Measurements from ENCODE around the gene IGSF21. TPM values are rescaled to one million over a fixed set of nuclear protein-coding genes. Genes with fewer than 3 reads are reported as not detected.

IGSF21 gene
- total RNA-seq, 3 donors from 2014 or later: not detected

DNA sequence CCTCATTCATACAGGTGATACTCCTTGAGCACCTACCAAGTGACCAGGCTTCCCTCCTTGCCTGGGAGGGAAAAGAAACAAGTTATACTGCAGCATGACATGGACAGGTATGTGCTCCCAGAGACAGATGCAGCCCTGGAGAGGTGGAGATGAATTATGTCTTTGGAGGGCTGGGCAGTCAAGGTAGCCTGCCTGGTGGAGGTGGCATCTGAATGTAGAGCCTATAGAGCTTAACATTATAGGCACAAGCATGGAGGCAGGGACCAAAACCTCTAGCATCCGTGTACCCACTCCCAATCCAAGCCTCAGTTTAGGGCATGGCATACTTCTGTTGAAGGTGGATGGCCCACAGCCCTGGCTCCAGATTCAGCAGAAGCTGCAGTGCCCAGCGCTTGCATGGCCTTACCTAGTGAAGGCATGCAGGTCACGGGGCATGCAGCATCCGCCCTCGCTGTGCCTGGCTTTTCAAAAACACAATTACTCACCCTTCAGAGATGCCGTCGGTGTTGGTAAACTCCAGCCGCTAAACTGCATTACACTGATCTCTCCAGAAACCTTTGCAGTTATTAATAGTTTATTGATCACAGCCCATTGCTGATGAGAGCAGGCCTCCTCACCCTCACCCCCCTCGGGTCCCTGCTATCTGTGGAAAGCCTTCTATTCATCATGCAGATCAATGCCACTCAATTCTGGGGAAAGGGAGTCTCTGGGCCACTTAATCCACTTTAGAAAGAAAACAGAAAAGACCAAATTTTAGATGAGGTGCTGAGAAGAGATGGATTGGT lies 222.1 kb downstream of the IGSF21 start:
- H3K36me3 Mint-ChIP-seq (ENCODE audit: insufficient read depth): no peaks in the 10 kb centered on the region
- H3K9me3 Mint-ChIP-seq: no peaks in the 10 kb centered on the region
- H3K27me3 Mint-ChIP-seq (ENCODE audit: low read depth): peaks cover 9% of the 10 kb centered on the region
- ATAC-seq (no peak), DNase-seq (no peak)
- H3K4me3 Mint-ChIP-seq: no peak overlapping the region
- no peaks in the 10 kb centered on the region for H3K4me1 Mint-ChIP-seq (ENCODE audit: low read depth)

DNA sequence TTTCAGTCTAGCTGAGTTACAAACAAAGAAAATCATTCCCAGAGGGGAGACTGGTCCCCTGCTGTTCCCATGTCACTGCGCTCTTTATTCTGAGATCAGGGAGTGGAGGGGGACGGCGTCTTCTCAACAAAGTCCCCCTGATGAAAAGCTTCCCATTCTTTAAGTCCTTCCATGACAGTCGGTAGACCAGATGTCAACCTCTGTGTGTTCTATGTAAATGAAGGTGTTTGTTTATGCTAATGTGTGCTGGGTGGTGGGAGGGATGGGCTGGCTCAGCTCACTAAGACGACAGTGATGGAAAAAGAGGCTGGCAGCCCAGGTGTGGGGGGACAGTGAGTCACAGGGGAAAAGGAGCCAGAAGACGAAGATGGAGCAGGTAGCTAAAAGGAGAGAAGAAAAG lies 225.0 kb downstream of the IGSF21 start:
- Mint-ChIP-seq H3K4me3 (no peak overlapping the region), H3K36me3 (ENCODE audit: insufficient read depth) (no peaks in the 10 kb centered on the region), H3K4me1 (ENCODE audit: low read depth) (no peaks in the 10 kb centered on the region), H3K9me3 (no peaks in the 10 kb centered on the region), H3K27me3 (ENCODE audit: low read depth) (peaks cover 9% of the 10 kb centered on the region)
- no peak for ATAC-seq
- no peak for DNase-seq

- H3K9me3 Mint-ChIP-seq: no peaks in the 10 kb centered on the region
- ATAC-seq (no peak), DNase-seq (no peak)
- H3K36me3 Mint-ChIP-seq (ENCODE audit: insufficient read depth): no peaks in the 10 kb centered on the region
- H3K4me3 Mint-ChIP-seq: no peak overlapping the region
- H3K27me3 Mint-ChIP-seq (ENCODE audit: low read depth): peaks cover 9% of the 10 kb centered on the region
- H3K4me1 Mint-ChIP-seq (ENCODE audit: low read depth): no peaks in the 10 kb centered on the region
Observed at GRCh38 chr1:18333220-18333619, 225.6 kb downstream of the IGSF21 start.

- ATAC-seq: no peak
- H3K4me3 Mint-ChIP-seq: no peak overlapping the region
- H3K4me1 Mint-ChIP-seq (ENCODE audit: low read depth): no peaks in the 10 kb centered on the region
- DNase-seq: no peak
- H3K27me3 Mint-ChIP-seq (ENCODE audit: low read depth): peaks cover 5% of the 10 kb centered on the region
- no peaks in the 10 kb centered on the region for H3K36me3 Mint-ChIP-seq (ENCODE audit: insufficient read depth)
- H3K9me3 Mint-ChIP-seq: no peaks in the 10 kb centered on the region
Observed at GRCh38 chr1:18336801-18337200, 229.2 kb downstream of the IGSF21 start.

- H3K9me3 Mint-ChIP-seq: no peaks in the 10 kb centered on the region
- no peaks in the 10 kb centered on the region for H3K36me3 Mint-ChIP-seq (ENCODE audit: insufficient read depth)
- H3K4me1 Mint-ChIP-seq (ENCODE audit: low read depth): no peaks in the 10 kb centered on the region
- ATAC-seq (no peak), DNase-seq (no peak)
- H3K27me3 Mint-ChIP-seq (ENCODE audit: low read depth): peaks cover 1% of the 10 kb centered on the region
- no peak overlapping the region for H3K4me3 Mint-ChIP-seq
Observed at GRCh38 chr1:18337757-18338156, 230.2 kb downstream of the IGSF21 start.

DNA sequence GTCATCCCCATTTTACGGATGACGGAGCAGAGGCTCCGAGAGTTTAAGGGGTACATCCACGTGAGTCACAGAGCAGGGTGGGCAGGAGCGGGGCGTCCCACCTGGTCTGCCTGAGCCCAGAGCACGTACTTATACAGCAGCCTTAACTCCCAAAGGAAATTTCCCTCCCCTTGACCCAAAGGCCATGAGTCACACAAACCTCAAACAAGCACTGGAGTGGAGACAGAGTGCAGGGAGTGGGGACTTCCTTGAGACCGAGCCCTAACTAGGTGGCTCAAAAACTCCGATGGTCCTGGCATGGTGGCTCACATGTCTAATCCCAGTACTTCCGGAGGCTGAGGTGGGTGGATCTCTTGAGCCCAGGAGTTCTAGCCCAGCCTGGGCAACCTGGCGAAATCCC lies 231.6 kb downstream of the IGSF21 start:
- DNase-seq (no peak), ATAC-seq (no peak)
- Mint-ChIP-seq H3K4me1 (ENCODE audit: low read depth) (no peaks in the 10 kb centered on the region), H3K27me3 (ENCODE audit: low read depth) (no peaks in the 10 kb centered on the region), H3K9me3 (no peaks in the 10 kb centered on the region), H3K36me3 (ENCODE audit: insufficient read depth) (no peaks in the 10 kb centered on the region), H3K4me3 (no peak overlapping the region)

GRCh38 chr1:18340158-18340764 lies 232.7 kb downstream of the IGSF21 start:
- Mint-ChIP-seq H3K27me3 (ENCODE audit: low read depth) (no peaks in the 10 kb centered on the region), H3K4me3 (no peak overlapping the region), H3K36me3 (ENCODE audit: insufficient read depth) (no peaks in the 10 kb centered on the region), H3K9me3 (no peaks in the 10 kb centered on the region), H3K4me1 (ENCODE audit: low read depth) (no peaks in the 10 kb centered on the region)
- ATAC-seq (no peak), DNase-seq (no peak)

DNA sequence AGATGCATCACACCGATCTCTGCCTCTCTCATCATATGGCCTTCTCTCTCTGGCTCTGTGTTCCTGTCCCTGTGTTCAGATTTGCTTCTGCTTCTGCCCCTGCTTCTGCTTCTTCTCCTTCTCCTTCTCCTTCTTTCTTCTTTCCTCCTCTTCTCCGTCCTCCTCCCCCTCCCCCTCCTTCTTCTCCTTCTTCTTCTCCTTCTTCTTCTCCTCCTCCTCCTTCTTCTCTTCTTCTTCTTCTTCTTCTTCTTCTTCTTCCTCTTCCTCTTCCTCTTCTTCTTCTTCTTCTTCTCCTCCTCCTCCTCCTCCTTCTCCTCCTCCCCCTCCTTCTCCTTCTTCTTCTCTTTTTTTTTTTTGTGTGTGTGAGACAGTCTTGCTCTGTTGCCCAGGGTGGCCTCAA lies 233.2 kb downstream of the IGSF21 start:
- no peak for ATAC-seq
- Mint-ChIP-seq H3K36me3 (ENCODE audit: insufficient read depth) (no peaks in the 10 kb centered on the region), H3K4me3 (no peak overlapping the region), H3K27me3 (ENCODE audit: low read depth) (no peaks in the 10 kb centered on the region), H3K9me3 (no peaks in the 10 kb centered on the region), H3K4me1 (ENCODE audit: low read depth) (no peaks in the 10 kb centered on the region)
- no peak for DNase-seq

DNA sequence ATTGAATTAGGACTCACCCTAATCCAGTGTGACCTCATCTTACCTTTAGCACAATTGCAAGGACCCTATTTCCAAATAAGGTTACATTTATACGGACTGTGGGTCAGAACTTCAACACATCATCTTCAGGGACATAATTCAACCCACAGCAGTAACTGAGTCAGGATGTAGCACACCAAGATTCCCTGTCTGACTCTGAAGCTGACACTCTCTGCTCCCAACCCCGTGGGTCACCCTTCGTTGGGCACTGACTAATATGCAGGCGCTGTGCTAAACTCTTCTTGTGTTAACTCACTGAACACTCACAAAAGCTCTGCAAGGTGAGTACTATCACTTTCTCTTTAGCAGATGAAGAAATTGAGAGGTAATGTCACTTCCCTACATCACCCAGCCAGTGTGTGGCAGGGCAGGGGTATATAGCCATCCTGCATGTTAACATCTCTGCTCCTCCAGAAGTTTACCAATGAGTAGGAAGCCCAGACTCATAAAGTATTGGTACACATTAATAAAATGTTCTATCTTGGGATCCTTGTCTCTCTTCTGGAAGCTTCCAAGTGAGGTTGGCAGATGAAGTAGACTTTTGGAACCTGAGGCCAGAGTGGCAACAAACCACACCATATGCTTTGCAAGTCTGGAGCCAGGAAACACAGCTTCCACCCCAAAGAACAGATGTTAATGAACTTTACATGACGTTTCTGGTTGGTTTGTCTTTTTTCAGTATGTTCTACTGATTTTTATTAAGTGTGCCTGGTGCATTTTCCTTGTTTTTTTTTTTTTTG lies 233.9 kb downstream of the IGSF21 start:
- Mint-ChIP-seq H3K27me3 (ENCODE audit: low read depth) (peaks cover 2% of the 10 kb centered on the region), H3K4me3 (no peak overlapping the region), H3K9me3 (no peaks in the 10 kb centered on the region), H3K4me1 (ENCODE audit: low read depth) (no peaks in the 10 kb centered on the region), H3K36me3 (ENCODE audit: insufficient read depth) (no peaks in the 10 kb centered on the region)
- DNase-seq (no peak), ATAC-seq (no peak)

DNA sequence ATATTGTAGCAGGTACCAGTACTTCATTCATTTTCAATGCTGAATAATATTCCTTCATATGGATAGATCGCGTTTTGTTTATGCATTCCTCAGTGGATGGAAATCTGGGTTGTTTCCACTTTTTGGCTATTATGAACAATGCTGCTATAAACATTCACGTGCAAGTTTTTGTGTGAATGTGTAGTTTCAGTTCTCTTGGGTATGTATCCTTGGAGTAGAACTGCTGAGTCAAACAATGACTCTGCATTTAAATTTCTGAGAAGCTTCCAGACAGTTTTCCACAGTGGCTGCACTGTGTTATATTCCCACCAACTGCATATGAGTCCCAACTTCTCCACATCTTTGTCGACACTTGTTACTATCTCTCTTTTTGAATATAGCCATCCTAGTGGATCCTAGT lies 235.1 kb downstream of the IGSF21 start:
- H3K27me3 Mint-ChIP-seq (ENCODE audit: low read depth): peaks cover 2% of the 10 kb centered on the region
- H3K36me3 Mint-ChIP-seq (ENCODE audit: insufficient read depth): no peaks in the 10 kb centered on the region
- no peaks in the 10 kb centered on the region for H3K9me3 Mint-ChIP-seq
- DNase-seq: no peak
- no peak overlapping the region for H3K4me3 Mint-ChIP-seq
- ATAC-seq: no peak
- H3K4me1 Mint-ChIP-seq (ENCODE audit: low read depth): no peaks in the 10 kb centered on the region

DNA sequence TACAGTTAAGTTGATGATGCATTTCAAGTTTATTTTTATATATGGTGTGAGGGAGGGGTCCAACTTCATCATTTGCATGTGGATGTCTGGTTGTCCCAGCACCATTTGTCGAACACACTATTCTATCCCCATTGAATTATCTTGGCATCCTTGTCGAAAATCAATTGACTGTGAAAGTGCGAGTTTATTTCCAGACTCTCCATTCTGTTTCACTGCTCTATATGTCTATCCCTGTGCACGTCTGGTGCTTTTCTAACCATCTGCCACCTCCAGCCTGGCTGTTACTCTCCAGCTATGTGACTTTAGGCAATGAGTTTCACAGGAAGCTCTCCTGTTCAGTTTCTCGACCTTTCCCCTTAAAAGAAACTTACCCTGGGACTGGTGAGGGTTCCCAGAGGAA lies 236.0 kb downstream of the IGSF21 start:
- Mint-ChIP-seq H3K4me1 (ENCODE audit: low read depth) (no peaks in the 10 kb centered on the region), H3K9me3 (no peaks in the 10 kb centered on the region), H3K4me3 (no peak overlapping the region)

GRCh38 chr1:18344755-18345154 lies 237.2 kb downstream of the IGSF21 start:
- Mint-ChIP-seq H3K4me1 (ENCODE audit: low read depth) (no peaks in the 10 kb centered on the region), H3K9me3 (no peaks in the 10 kb centered on the region), H3K4me3 (no peak overlapping the region), H3K36me3 (ENCODE audit: insufficient read depth) (no peaks in the 10 kb centered on the region), H3K27me3 (ENCODE audit: low read depth) (peaks cover 6% of the 10 kb centered on the region)
- ATAC-seq (no peak), DNase-seq (no peak)

More for the DNA sequence above, 236.0 kb downstream of the IGSF21 start:
- peaks cover 2% of the 10 kb centered on the region for H3K27me3 Mint-ChIP-seq (ENCODE audit: low read depth)
- ATAC-seq (no peak), DNase-seq (no peak)
- H3K36me3 Mint-ChIP-seq (ENCODE audit: insufficient read depth): no peaks in the 10 kb centered on the region

DNA sequence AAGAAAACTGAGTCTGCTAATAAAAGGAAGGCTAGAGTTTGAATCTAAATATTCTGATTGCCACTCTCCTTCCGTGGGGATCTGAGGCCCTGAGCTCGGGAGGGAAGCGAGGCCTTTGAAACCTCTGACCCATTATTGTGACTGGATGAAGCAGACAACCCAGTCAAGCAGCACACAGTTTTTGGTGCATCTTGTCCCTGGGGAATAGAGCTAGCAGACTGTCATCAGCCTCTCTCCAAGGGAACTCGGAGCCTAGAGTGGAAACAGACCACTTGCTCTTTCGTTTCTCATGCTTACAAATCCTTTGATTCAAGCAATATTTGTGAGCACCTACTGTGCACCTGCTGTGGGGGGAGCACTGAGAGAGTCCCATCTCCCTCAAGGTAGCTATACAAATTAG lies 240.0 kb downstream of the IGSF21 start:
- no peak for ATAC-seq
- Mint-ChIP-seq H3K4me1 (ENCODE audit: low read depth) (no peaks in the 10 kb centered on the region), H3K9me3 (no peaks in the 10 kb centered on the region), H3K4me3 (no peak overlapping the region), H3K36me3 (ENCODE audit: insufficient read depth) (no peaks in the 10 kb centered on the region), H3K27me3 (ENCODE audit: low read depth) (peaks cover 17% of the 10 kb centered on the region)
- no peak for DNase-seq

GRCh38 chr1:18348354-18348753 lies 240.8 kb downstream of the IGSF21 start:
- H3K36me3 Mint-ChIP-seq (ENCODE audit: insufficient read depth): no peaks in the 10 kb centered on the region
- H3K27me3 Mint-ChIP-seq (ENCODE audit: low read depth): peaks cover 22% of the 10 kb centered on the region
- no peaks in the 10 kb centered on the region for H3K4me1 Mint-ChIP-seq (ENCODE audit: low read depth)
- no peak for ATAC-seq
- DNase-seq: no peak
- H3K4me3 Mint-ChIP-seq: no peak overlapping the region
- no peaks in the 10 kb centered on the region for H3K9me3 Mint-ChIP-seq

GRCh38 chr1:18350747-18351146 lies 243.1 kb downstream of the IGSF21 start:
- ATAC-seq (no peak), DNase-seq (no peak)
- Mint-ChIP-seq H3K27me3 (ENCODE audit: low read depth) (peaks cover 36% of the 10 kb centered on the region), H3K9me3 (no peaks in the 10 kb centered on the region), H3K36me3 (ENCODE audit: insufficient read depth) (no peaks in the 10 kb centered on the region), H3K4me3 (no peak overlapping the region), H3K4me1 (ENCODE audit: low read depth) (no peaks in the 10 kb centered on the region)
